ENCODE measurements around the gene MLLT3. TPM values are rescaled to one million over a fixed set of nuclear protein-coding genes. Genes with fewer than 3 reads are reported as not detected.

Gene MLLT3
- total and polyA plus RNA-seq, 2 donors (not counting 3 experiments of a cell fraction or from before 2014, with no cell fraction given), result 6.1 to 10.0 TPM

DNA sequence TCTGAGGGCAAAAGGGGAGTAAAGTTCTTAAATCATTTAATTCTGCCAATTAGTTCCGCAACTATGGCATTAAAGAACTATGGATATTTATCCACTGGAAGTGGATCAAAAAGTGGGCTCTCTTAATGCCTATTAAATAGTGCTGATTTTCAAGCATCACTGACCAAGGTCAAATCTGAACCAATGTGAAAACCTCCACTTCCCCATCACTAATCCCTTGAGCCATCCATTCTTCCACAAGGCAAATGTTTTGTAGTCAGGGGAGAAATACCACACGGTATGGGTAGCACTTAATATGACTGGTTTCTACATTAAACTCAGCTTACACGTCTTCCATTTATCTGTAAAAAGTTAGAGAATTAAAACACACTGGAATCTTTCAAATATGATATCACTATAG, 57.6 kb downstream of the MLLT3 start:
- no peaks in the 10 kb centered on the region for H3K27me3 ChIP-seq (ENCODE audit: control insufficient read depth in 2 of 2, insufficient read depth in 2 of 2, low read length in 2 of 2)
- FAIRE-seq, result no peak
- no peak overlapping the region for H3K27ac ChIP-seq (ENCODE audit: insufficient read depth, low read depth, low read length)
- no TSS peak for BruUV-seq (replicated peaks)
- ChIA-PET CTCF (no interaction called here), POLR2A (no interaction called here)
- H4K20me1 ChIP-seq (replicated peaks; ENCODE audit: control insufficient read depth, extremely low read depth, insufficient read depth, low read length), result no peaks in the 10 kb centered on the region
- no peak for DNase-seq (ENCODE audit: low read depth, low spot score)
- intact Hi-C loops (cut with micrococcal nuclease) (no loop called here), dilution Hi-C loops (cut with MboI; ENCODE audit: extremely low pct_ligation_motif_present, low sequenced_read_pairs) (no loop called here)
- H3K4me1 ChIP-seq (ENCODE audit: control insufficient read depth, extremely low read depth, insufficient read depth, low read length), result no peaks in the 10 kb centered on the region
- H2AFZ ChIP-seq (ENCODE audit: low read depth, low read length), result no peak overlapping the region
- H3K4me2 ChIP-seq (ENCODE audit: insufficient read depth, low read length), result no peak overlapping the region
- no peak overlapping the region for H3K9ac ChIP-seq (replicated peaks; ENCODE audit: extremely low read depth, insufficient read depth, low read length)
- no peaks in the 10 kb centered on the region for H3K79me2 ChIP-seq (ENCODE audit: control insufficient read depth, insufficient read depth, low read length)
- H3K36me3 ChIP-seq (ENCODE audit: control insufficient read depth in 2 of 2, extremely low read depth in 1 of 2, insufficient read depth in 2 of 2, low read length in 2 of 2), result no peaks in the 10 kb centered on the region
- H3K4me3 ChIP-seq (replicated peaks in 1 of 3; ENCODE audit: insufficient read depth in 1 of 3, low read depth in 1 of 3, low read length in 3 of 3), result no peak overlapping the region
- no peaks in the 10 kb centered on the region for H3K9me1 ChIP-seq (replicated peaks; ENCODE audit: control insufficient read depth, extremely low read depth, insufficient read depth, low read length)
- no peaks in the 10 kb centered on the region for H3K9me3 ChIP-seq (replicated peaks; ENCODE audit: control insufficient read depth, insufficient read depth, low read length)
- TF ChIP-seq, protein P1, sequence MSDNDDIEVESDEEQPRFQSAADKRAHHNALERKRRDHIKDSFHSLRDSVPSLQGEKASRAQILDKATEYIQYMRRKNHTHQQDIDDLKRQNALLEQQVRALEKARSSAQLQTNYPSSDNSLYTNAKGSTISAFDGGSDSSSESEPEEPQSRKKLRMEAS (IDR thresholded peaks at IDR 0.05; ENCODE audit: insufficient read depth, insufficient read length), result no peak
- TF ChIP-seq, protein P2, sequence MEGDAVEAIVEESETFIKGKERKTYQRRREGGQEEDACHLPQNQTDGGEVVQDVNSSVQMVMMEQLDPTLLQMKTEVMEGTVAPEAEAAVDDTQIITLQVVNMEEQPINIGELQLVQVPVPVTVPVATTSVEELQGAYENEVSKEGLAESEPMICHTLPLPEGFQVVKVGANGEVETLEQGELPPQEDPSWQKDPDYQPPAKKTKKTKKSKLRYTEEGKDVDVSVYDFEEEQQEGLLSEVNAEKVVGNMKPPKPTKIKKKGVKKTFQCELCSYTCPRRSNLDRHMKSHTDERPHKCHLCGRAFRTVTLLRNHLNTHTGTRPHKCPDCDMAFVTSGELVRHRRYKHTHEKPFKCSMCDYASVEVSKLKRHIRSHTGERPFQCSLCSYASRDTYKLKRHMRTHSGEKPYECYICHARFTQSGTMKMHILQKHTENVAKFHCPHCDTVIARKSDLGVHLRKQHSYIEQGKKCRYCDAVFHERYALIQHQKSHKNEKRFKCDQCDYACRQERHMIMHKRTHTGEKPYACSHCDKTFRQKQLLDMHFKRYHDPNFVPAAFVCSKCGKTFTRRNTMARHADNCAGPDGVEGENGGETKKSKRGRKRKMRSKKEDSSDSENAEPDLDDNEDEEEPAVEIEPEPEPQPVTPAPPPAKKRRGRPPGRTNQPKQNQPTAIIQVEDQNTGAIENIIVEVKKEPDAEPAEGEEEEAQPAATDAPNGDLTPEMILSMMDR (IDR thresholded peaks at IDR 0.05; ENCODE audit: extremely low read depth in 1 of 2, insufficient read depth in 1 of 2, low read depth in 1 of 2, low read length in 2 of 2), result no peak
- TF ChIP-seq MYC (IDR thresholded peaks at IDR 0.05; ENCODE audit: low read depth, low read length), result no peak
- TF ChIP-seq GATA2 (IDR thresholded peaks at IDR 0.05; ENCODE audit: insufficient read depth, insufficient read length, low read depth, low read length), result no peak
- TF ChIP-seq EZH2 (IDR thresholded peaks at IDR 0.05; ENCODE audit: borderline replicate concordance, low read depth, low read length, severe bottlenecking), result no peak
- TF ChIP-seq POLR2A (IDR thresholded peaks at IDR 0.05; ENCODE audit: low read depth, low read length), result no peak
- no peak for TF ChIP-seq JUN (IDR thresholded peaks at IDR 0.05; ENCODE audit: borderline replicate concordance, insufficient read depth, insufficient read length, low read depth)
- TF ChIP-seq FOS (IDR thresholded peaks at IDR 0.05; ENCODE audit: borderline replicate concordance, insufficient read depth, low read length), result no peak
- no peak for TF ChIP-seq POLR2AphosphoS5 (IDR thresholded peaks at IDR 0.05; ENCODE audit: insufficient read depth, low read depth, low read length)

Measured in endothelial cell of umbilical vein (primary cell).